Measurements from ENCODE around the gene CT45A9. TPM values are rescaled to one million over a fixed set of nuclear protein-coding genes. Genes with fewer than 3 reads are reported as not detected.

The CT45A9 gene
- total RNA-seq, 1 donor from 2014 or later = not detected

DNA sequence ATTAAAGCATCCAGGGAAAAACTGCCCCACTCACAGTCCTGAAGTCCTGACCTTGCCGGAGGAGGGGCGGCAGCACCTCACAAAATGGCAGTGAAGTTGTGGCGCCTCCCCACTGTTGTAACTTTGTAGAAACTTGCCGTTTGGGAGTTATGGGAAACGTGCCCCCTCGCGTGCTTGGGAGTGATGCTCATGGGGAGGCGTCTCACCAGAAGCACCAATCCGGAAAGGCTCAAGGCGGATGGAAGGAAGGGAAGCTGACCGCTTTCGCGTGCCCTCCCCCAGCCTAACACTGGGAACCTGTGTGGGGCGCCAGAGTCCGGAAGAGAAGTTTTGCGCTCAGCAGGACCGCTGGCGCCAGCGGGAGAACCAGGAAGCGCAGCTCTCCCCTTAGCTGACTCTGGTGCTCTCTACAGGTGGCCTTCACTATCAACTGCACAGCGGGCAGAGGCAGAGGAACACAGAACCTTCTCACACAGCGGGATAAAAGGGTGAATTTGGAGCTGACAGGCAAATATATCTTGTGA lies 21.7 kb upstream of the CT45A9 start, which contains the start of the genes CT45A10 and SAGE1:
Gene CT45A10 (minus strand): TSS at position 151 of the 524 bp plus-strand sequence. CDS start 8,100 bp downstream, outside the sequence.
Gene SAGE1 (plus strand): TSS at position 423 of the 524 bp plus-strand sequence. CDS start 2,527 bp downstream, outside the sequence.
- DNase-seq (ENCODE audit: low spot score) = no peak
- H2AFZ ChIP-seq (replicated peaks) = no peak within 1 kb of the TSS
- no peaks in the 10 kb centered on the region for H3F3A ChIP-seq (ENCODE audit: low read depth)
- H4K20me1 ChIP-seq (ENCODE audit: low read depth) = no peaks in the 10 kb centered on the region
- no peaks in the 10 kb centered on the region for H3K4me1 Mint-ChIP-seq
- H3K4me2 ChIP-seq = no peak within 1 kb of the TSS
- H3K9ac ChIP-seq = no peak within 1 kb of the TSS
- no peaks in the 10 kb centered on the region for H3K27me3 ChIP-seq
- no peak within 1 kb of the TSS for H3K4me3 ChIP-seq
- TF ChIP-seq, protein P1, sequence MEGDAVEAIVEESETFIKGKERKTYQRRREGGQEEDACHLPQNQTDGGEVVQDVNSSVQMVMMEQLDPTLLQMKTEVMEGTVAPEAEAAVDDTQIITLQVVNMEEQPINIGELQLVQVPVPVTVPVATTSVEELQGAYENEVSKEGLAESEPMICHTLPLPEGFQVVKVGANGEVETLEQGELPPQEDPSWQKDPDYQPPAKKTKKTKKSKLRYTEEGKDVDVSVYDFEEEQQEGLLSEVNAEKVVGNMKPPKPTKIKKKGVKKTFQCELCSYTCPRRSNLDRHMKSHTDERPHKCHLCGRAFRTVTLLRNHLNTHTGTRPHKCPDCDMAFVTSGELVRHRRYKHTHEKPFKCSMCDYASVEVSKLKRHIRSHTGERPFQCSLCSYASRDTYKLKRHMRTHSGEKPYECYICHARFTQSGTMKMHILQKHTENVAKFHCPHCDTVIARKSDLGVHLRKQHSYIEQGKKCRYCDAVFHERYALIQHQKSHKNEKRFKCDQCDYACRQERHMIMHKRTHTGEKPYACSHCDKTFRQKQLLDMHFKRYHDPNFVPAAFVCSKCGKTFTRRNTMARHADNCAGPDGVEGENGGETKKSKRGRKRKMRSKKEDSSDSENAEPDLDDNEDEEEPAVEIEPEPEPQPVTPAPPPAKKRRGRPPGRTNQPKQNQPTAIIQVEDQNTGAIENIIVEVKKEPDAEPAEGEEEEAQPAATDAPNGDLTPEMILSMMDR (IDR thresholded peaks at IDR 0.05) = no peak
- TF ChIP-seq EZH2 (IDR thresholded peaks at IDR 0.05) (no peak), EZH2phosphoT487 (IDR thresholded peaks at IDR 0.05) (no peak)
- no peaks in the 10 kb centered on the region for H3K79me2 ChIP-seq (ENCODE audit: low read depth)
- no peaks in the 10 kb centered on the region for H3K4me1 ChIP-seq
- peaks cover 4% of the 10 kb centered on the region for H3K27me3 Mint-ChIP-seq (ENCODE audit: insufficient read depth, low read depth)
- no peak within 1 kb of the TSS for H3K27ac ChIP-seq
- H3K36me3 Mint-ChIP-seq = no peaks in the 10 kb centered on the region
- no peaks in the 10 kb centered on the region for H3K36me3 ChIP-seq
- H3K27ac Mint-ChIP-seq = no peak within 1 kb of the TSS
- H3K9me3 Mint-ChIP-seq = peaks cover 15% of the 10 kb centered on the region
- no peak within 1 kb of the TSS for H3K4me3 Mint-ChIP-seq
- H3K9me3 ChIP-seq (ENCODE audit: low read depth) = peaks cover 3% of the 10 kb centered on the region

DNA sequence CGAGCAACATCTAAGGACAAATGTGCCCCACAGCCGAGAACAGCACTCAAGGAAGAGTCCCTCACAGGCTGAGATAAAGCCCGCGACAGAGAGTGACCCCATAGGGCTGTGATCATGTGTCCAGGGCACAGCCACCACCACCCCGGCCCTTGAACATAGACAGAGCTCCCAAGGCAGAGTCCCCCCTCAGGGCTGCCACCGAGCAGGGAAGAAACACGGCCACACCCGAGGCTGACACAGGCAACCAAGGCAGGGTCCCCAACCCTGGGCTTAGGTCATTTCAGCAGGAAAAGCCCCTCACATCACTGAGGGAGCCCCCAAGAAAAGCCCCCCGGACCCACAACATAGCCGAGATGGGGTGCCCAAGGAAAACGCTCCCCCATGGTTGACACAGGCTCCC lies 21.2 kb upstream of the CT45A9 start:
- Mint-ChIP-seq H3K27ac (no peak overlapping the region), H3K36me3 (no peaks in the 10 kb centered on the region), H3K4me3 (no peak overlapping the region), H3K27me3 (ENCODE audit: insufficient read depth, low read depth) (peaks cover 4% of the 10 kb centered on the region), H3K9me3 (peaks cover 15% of the 10 kb centered on the region), H3K4me1 (no peaks in the 10 kb centered on the region)
- no peak for DNase-seq (ENCODE audit: low spot score)
- Histone ChIP-seq H3F3A (ENCODE audit: low read depth) (no peaks in the 10 kb centered on the region), H3K27ac (no peak overlapping the region), H3K9me3 (ENCODE audit: low read depth) (peaks cover 3% of the 10 kb centered on the region), H3K4me3 (no peak overlapping the region), H3K9ac (no peak overlapping the region), H2AFZ (replicated peaks) (no peak overlapping the region), H3K4me2 (no peak overlapping the region), H3K79me2 (ENCODE audit: low read depth) (no peaks in the 10 kb centered on the region), H3K36me3 (no peaks in the 10 kb centered on the region), H3K27me3 (no peaks in the 10 kb centered on the region), H3K4me1 (no peaks in the 10 kb centered on the region), H4K20me1 (ENCODE audit: low read depth) (no peaks in the 10 kb centered on the region)
- TF ChIP-seq EZH2 (IDR thresholded peaks at IDR 0.05) (no peak), EZH2phosphoT487 (IDR thresholded peaks at IDR 0.05) (no peak)
- TF ChIP-seq, protein P1 (IDR thresholded peaks at IDR 0.05) = no peak

DNA sequence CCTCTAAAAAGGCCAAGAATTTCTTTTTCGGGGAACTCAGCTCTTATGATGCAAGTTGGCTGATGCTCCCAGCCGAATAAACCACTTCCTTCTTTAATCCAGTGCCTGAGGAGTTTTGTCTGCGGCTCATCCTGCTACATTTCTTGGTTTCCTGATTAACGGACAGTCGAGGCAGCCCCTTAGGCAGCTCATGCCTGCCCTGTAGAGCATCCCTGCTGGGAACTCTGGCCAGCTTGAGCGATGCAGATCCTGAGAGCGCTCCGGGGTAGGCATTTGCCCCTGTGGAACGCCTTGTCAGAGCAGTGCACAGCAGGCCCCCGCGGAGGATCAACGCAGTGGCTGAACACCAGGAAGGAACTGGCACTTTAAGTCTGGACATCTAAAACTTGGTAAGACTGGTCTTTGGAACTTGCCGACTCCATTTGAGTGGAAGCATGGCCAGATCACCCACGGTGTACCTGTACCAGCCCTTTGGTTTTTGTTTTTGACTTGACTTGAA lies 18.5 kb upstream of the CT45A9 start:
- Mint-ChIP-seq H3K27me3 (ENCODE audit: insufficient read depth, low read depth) (peaks cover 4% of the 10 kb centered on the region), H3K9me3 (peaks cover 15% of the 10 kb centered on the region), H3K4me3 (no peak overlapping the region), H3K27ac (no peak overlapping the region), H3K36me3 (no peaks in the 10 kb centered on the region), H3K4me1 (no peaks in the 10 kb centered on the region)
- no peaks in the 10 kb centered on the region for H3K36me3 ChIP-seq
- H2AFZ ChIP-seq (replicated peaks) = no peak overlapping the region
- TF ChIP-seq, protein P1 (IDR thresholded peaks at IDR 0.05) = no peak
- H3K79me2 ChIP-seq (ENCODE audit: low read depth) = no peaks in the 10 kb centered on the region
- peaks cover 3% of the 10 kb centered on the region for H3K9me3 ChIP-seq (ENCODE audit: low read depth)
- H3F3A ChIP-seq (ENCODE audit: low read depth) = no peaks in the 10 kb centered on the region
- no peak overlapping the region for H3K27ac ChIP-seq
- no peak for DNase-seq (ENCODE audit: low spot score)
- no peaks in the 10 kb centered on the region for H3K4me1 ChIP-seq
- no peaks in the 10 kb centered on the region for H4K20me1 ChIP-seq (ENCODE audit: low read depth)
- no peak overlapping the region for H3K4me3 ChIP-seq
- H3K4me2 ChIP-seq = no peak overlapping the region
- H3K9ac ChIP-seq = no peak overlapping the region
- H3K27me3 ChIP-seq = no peaks in the 10 kb centered on the region
